PC-3 (cell line): ENCODE measurements around the gene MMRN2. TPM values are rescaled to one million over a fixed set of nuclear protein-coding genes. Genes with fewer than 3 reads are reported as not detected.

Experiments
- ATAC-seq: fragments of 200-7000 bp; cut with Tn5 transposase; 2 replicates; pipeline ENCODE4 v1.9.1; 2020; ENCODE audit warnings: mild to moderate bottlenecking, moderate library complexity
- BruUV-seq: library from RNA; stranded (reverse); fragments of 400-500 nt; replicated peaks from 2 replicates; lab custom pipeline; 2021; lab: Mats Ljungman, UMichigan
- CTCF ChIA-PET: fragments of 300-600 bp; sonication (Branson Sonifier 250); formaldehyde crosslinking; loops from one replicate; lab custom pipeline; 2022; ENCODE audit warnings: antibody characterized with exemption; lab: Charles Lee
- POLR2A ChIA-PET: fragments of 300-600 bp; sonication (Branson Sonifier 250); formaldehyde crosslinking; loops from one replicate; lab custom pipeline; 2022; ENCODE audit warnings: antibody characterized with exemption; ENCODE audit not compliant: unreplicated experiment; lab: Charles Lee
- DNase-seq: peaks from one replicate; pipeline ENCODE4 v3.0.0-alpha.2; 2015
- H2AFZ ChIP-seq: fragments of 300-600 bp; sonication (generic); 2 replicates; pipeline ENCODE4 v1.6.0; 2016; ENCODE audit warnings: antibody characterized with exemption, low read length
- H3F3A ChIP-seq: fragments of 300-600 bp; sonication (generic); one replicate; pipeline ENCODE4 v1.6.0; 2017; ENCODE audit warnings: antibody characterized with exemption, low read length, control low read depth, mild to moderate bottlenecking; ENCODE audit not compliant: unreplicated experiment
- H3K27ac ChIP-seq: fragments of 300-600 bp; sonication (generic); 2 replicates; pipeline ENCODE4 v1.5.1; 2016; ENCODE audit warnings: mild to moderate bottlenecking, low read length
- H3K27me3 ChIP-seq: fragments of 300-600 bp; sonication (generic); 2 replicates; pipeline ENCODE4 v1.6.1; 2016; ENCODE audit warnings: low read length, mixed read lengths
- H3K36me3 ChIP-seq: fragments of 300-600 bp; sonication (generic); 2 replicates; pipeline ENCODE4 v1.6.1; 2016; ENCODE audit warnings: low read depth, mixed run types, low read length, mixed read lengths
- H3K4me1 ChIP-seq: fragments of 300-600 bp; sonication (generic); 2 replicates; pipeline ENCODE4 v1.5.1; 2016; ENCODE audit warnings: low read length; ENCODE audit not compliant: insufficient read depth
- H3K4me2 ChIP-seq: fragments of 300-600 bp; sonication (generic); 2 replicates; pipeline ENCODE4 v1.6.0; 2016; ENCODE audit warnings: low read length
- H3K4me3 ChIP-seq: fragments of 300-600 bp; sonication (generic); 2 replicates; pipeline ENCODE4 v1.5.1; 2016; ENCODE audit warnings: mild to moderate bottlenecking, low read length, mixed read lengths
- H3K79me2 ChIP-seq: fragments of 300-600 bp; sonication (generic); 2 replicates; pipeline ENCODE4 v1.6.1; 2017; ENCODE audit warnings: low read length, mixed read lengths
- H3K9ac ChIP-seq: fragments of 300-600 bp; sonication (generic); 2 replicates; pipeline ENCODE4 v1.6.0; 2016; ENCODE audit warnings: mild to moderate bottlenecking, low read length
- H3K9me2 ChIP-seq: fragments of 300-600 bp; sonication (generic); replicated peaks from 2 replicates; pipeline ENCODE4 v1.6.1; 2016; ENCODE audit warnings: mixed run types, low read length, mixed read lengths
- H3K9me3 ChIP-seq: fragments of 300-600 bp; sonication (generic); 2 replicates; pipeline ENCODE4 v1.6.1; 2016; ENCODE audit warnings: low read length, mixed read lengths
- H4K20me1 ChIP-seq: fragments of 300-600 bp; sonication (generic); 2 replicates; pipeline ENCODE4 v1.6.1; 2016; ENCODE audit warnings: low read length, mixed read lengths
- CTCF ChIP-seq: fragments of 300-600 bp; sonication (generic); conservative IDR thresholded peaks from 2 replicates; pipeline ENCODE4 v1.5.1; 2017; ENCODE audit warnings: antibody characterized with exemption, low read depth, mild to moderate bottlenecking, low read length
- EZH2 ChIP-seq: fragments of 300-600 bp; sonication (generic); IDR thresholded peaks from one replicate; pipeline ENCODE4 v1.6.1; 2017; ENCODE audit warnings: antibody characterized with exemption, mild to moderate bottlenecking, low read length; ENCODE audit not compliant: unreplicated experiment
- EZH2phosphoT487 ChIP-seq: fragments of 300-600 bp; sonication (generic); IDR thresholded peaks from 2 replicates; pipeline ENCODE4 v1.6.1; 2018; ENCODE audit warnings: mild to moderate bottlenecking, antibody characterized with exemption, low read length, borderline replicate concordance
- intact Hi-C: fragments of 100-400 bp; cut with micrococcal nuclease; formaldehyde crosslinking; loops from 2 replicates; pipeline ENCODE4 v1.9.0; 2023
- total RNA-seq: library from RNA; depleted of rRNA; stranded (reverse); fragments of >200 nt; gene quantifications from 2 replicates; pipeline ENCODE4 v1.2.3, GENCODE V29; 2014

MMRN2 gene
- total RNA-seq, 1 experiment from 2014 or later = 1.9 TPM

- Histone ChIP-seq H3K9me2 (no peaks in the 10 kb centered on the region), H3K9me3 (no peaks in the 10 kb centered on the region), H3K4me2 (peak within 1 kb of the TSS; percentile 90), H3K79me2 (peaks cover 32% of the 10 kb centered on the region), H3K36me3 (no peaks in the 10 kb centered on the region), H3K27me3 (no peaks in the 10 kb centered on the region), H2AFZ (peak within 1 kb of the TSS; percentile 15), H4K20me1 (peaks cover 5% of the 10 kb centered on the region; the same call in 1 of the 2 replicates), H3F3A (no peaks in the 10 kb centered on the region), H3K4me1 (peaks cover 53% of the 10 kb centered on the region), H3K27ac (peak within 1 kb of the TSS; percentile 94), H3K4me3 (peak within 1 kb of the TSS; percentile 71), H3K9ac (peak within 1 kb of the TSS; percentile 92)
- peak; percentile 70 for DNase-seq
- intact Hi-C loops = no loop called here
- TF ChIP-seq EZH2 (no peak), EZH2phosphoT487 (no peak), CTCF (no peak)
- CTCF ChIA-PET = interaction anchor here (0.5 kb wide), 1 partner anchor 84 kb away, joined by 3 read pairs; no protein-coding TSS in a partner anchor
- peak; percentile 18 for ATAC-seq
- BruUV-seq = no TSS peak
- POLR2A ChIA-PET = interaction anchor here (0.5 to 0.6 kb wide), 2 partner anchors 121 to 131 kb away, joined by 3 to 4 read pairs; no protein-coding TSS in a partner anchor
Measured at GRCh38 chr10:86968271-86968993, 11.0 kb upstream of the MMRN2 start, which contains the start of gene ADIRF. Gene ADIRF (plus strand): TSS chr10:86968482. CDS start chr10:86968545, 63 bp downstream.

- no peaks in the 10 kb centered on the region for H3K36me3 ChIP-seq
- peaks cover 5% of the 10 kb centered on the region; the same call in 1 of the 2 replicates for H4K20me1 ChIP-seq
- intact Hi-C loops = no loop called here
- H2AFZ ChIP-seq = no peak overlapping the region
- H3K4me2 ChIP-seq = peak overlapping the region; percentile 90
- H3K4me1 ChIP-seq = peaks cover 47% of the 10 kb centered on the region
- H3K4me3 ChIP-seq = peak overlapping the region; percentile 71
- ATAC-seq (no peak), DNase-seq (no peak)
- H3K27ac ChIP-seq = no peak overlapping the region
- H3K79me2 ChIP-seq = peaks cover 32% of the 10 kb centered on the region
- CTCF ChIA-PET = no interaction called here
- H3K9ac ChIP-seq = peak overlapping the region; percentile 92; the same call in 1 of the 2 replicates
- H3K9me2 ChIP-seq = no peaks in the 10 kb centered on the region
- POLR2A ChIA-PET = no interaction called here
- TF ChIP-seq CTCF (no peak), EZH2 (no peak), EZH2phosphoT487 (no peak)
- BruUV-seq = no TSS peak
- no peaks in the 10 kb centered on the region for H3K9me3 ChIP-seq
- no peaks in the 10 kb centered on the region for H3F3A ChIP-seq
- no peaks in the 10 kb centered on the region for H3K27me3 ChIP-seq
Measured at GRCh38 chr10:86967481-86967941, 10.1 kb upstream of the MMRN2 start.
